HG03442 (cell line): ENCODE results near the gene PAPOLA.
A peak's percentile ranks its signal among the peaks of the same experiment; 100 is the strongest.
"Not testable (repeated sequence)": the region's sequence is repeated elsewhere in the genome, so short reads cannot be mapped to it uniquely, and the experiment has no call there.

Experiments used
- ATAC-seq: cut with Tn5 transposase; IDR thresholded peaks from one replicate; pipeline ENCODE4 v1.9.1; 2021; ENCODE audit warnings: mild to moderate bottlenecking, moderate library complexity; ENCODE audit not compliant: unreplicated experiment

PAPOLA gene

GRCh38 chr14:96501740-96502620, at the start of gene PAPOLA:
Gene PAPOLA, plus strand, starts transcription at chr14:96502382. Its CDS starts 211 bp downstream, at chr14:96502593.
- peak; percentile 84 for ATAC-seq

GRCh38 chr14:96452684-96453083, 49.5 kb upstream of the PAPOLA start:
- ATAC-seq: no peak

GRCh38 chr14:96455588-96455987, 46.6 kb upstream of the PAPOLA start:
- ATAC-seq: no peak

- ATAC-seq: no peak
Observed at GRCh38 chr14:96459851-96460250, 42.3 kb upstream of the PAPOLA start.

GRCh38 chr14:96461950-96462798, 40.0 kb upstream of the PAPOLA start:
- no peak for ATAC-seq

GRCh38 chr14:96464136-96464535, 38.0 kb upstream of the PAPOLA start:
- ATAC-seq: no peak

- ATAC-seq: no peak
Observed at GRCh38 chr14:96466918-96467317, 35.3 kb upstream of the PAPOLA start.

GRCh38 chr14:96470331-96470730, 31.9 kb upstream of the PAPOLA start:
- ATAC-seq: no peak

GRCh38 chr14:96470967-96471366, 31.2 kb upstream of the PAPOLA start:
- ATAC-seq: not testable (repeated sequence)

- no peak for ATAC-seq
Observed at GRCh38 chr14:96478119-96478518, 24.1 kb upstream of the PAPOLA start.

GRCh38 chr14:96479435-96480146, 22.6 kb upstream of the PAPOLA start:
- no peak for ATAC-seq

GRCh38 chr14:96481731-96482314, 20.4 kb upstream of the PAPOLA start:
- no peak for ATAC-seq

GRCh38 chr14:96482986-96483385, 19.2 kb upstream of the PAPOLA start:
- no peak for ATAC-seq

GRCh38 chr14:96484399-96484798, 17.8 kb upstream of the PAPOLA start:
- no peak for ATAC-seq

- peak; percentile 58 for ATAC-seq
Observed at GRCh38 chr14:96486705-96487104, 15.5 kb upstream of the PAPOLA start.

- ATAC-seq: no peak
Observed at GRCh38 chr14:96489327-96489726, 12.9 kb upstream of the PAPOLA start.

- ATAC-seq: no peak
Observed at GRCh38 chr14:96493178-96493577, 9.0 kb upstream of the PAPOLA start.

- no peak for ATAC-seq
Observed at GRCh38 chr14:96494331-96494730, 7.9 kb upstream of the PAPOLA start.

GRCh38 chr14:96497087-96497486, 5.1 kb upstream of the PAPOLA start:
- ATAC-seq: peak; percentile 57

GRCh38 chr14:96497586-96497985, 4.6 kb upstream of the PAPOLA start:
- ATAC-seq: no peak
